ENCODE data around the gene PVR.

Gene PVR

DNA sequence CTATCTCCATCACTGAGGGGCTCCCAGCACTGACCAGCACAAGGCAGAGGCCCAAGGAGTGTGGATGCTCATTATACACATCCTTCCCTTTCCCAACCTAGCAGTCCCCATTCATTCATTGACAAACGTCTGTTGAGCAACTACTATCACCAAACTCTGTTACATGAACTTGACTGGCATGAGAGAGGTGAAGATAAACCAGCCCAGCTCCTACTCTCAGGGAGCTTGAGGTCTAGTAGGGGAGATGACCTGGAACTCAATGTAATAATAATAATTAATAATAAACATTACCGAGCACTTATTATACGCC, 46.4 kb downstream of the PVR start:
- TF ChIP-seq ELF4 (IDR thresholded peaks at IDR 0.05) (no peak), LEF1 (IDR thresholded peaks at IDR 0.05; ENCODE audit: borderline replicate concordance) (no peak), FOXA1 (IDR thresholded peaks at IDR 0.05) (no peak), CTBP1 (IDR thresholded peaks at IDR 0.05; ENCODE audit: borderline replicate concordance) (no peak), BHLHE40 (IDR thresholded peaks at IDR 0.05; ENCODE audit: borderline replicate concordance) (no peak), SUZ12 (IDR thresholded peaks at IDR 0.05) (no peak), L3MBTL2 (conservative IDR thresholded peaks at IDR 0.05) (no peak), HDGF (IDR thresholded peaks at IDR 0.05; ENCODE audit: borderline replicate concordance) (no peak), TARDBP (IDR thresholded peaks at IDR 0.05) (no peak), FOXM1 (IDR thresholded peaks at IDR 0.05; ENCODE audit: borderline replicate concordance) (no peak), FOXK2 (IDR thresholded peaks at IDR 0.05) (no peak), NFRKB (IDR thresholded peaks at IDR 0.05) (no peak), PKNOX1 (IDR thresholded peaks at IDR 0.05) (no peak), SP1 (IDR thresholded peaks at IDR 0.05) (no peak), ARNT (IDR thresholded peaks at IDR 0.05) (no peak), ZNF384 (IDR thresholded peaks at IDR 0.05) (no peak)
- CTCF ChIA-PET, result interaction anchor here (0.8 to 1.8 kb wide), 4 partner anchors 12 to 106 kb away, joined by 3 to 5 read pairs (median 4); no protein-coding TSS in a partner anchor
- POLR2A ChIA-PET, result no interaction called here
- no peak for DNase-seq (ENCODE audit: extremely low spot score)

GRCh38 chr19:44692379-44692721, 48.6 kb downstream of the PVR start:
- CTCF ChIA-PET, result no interaction called here

DNA sequence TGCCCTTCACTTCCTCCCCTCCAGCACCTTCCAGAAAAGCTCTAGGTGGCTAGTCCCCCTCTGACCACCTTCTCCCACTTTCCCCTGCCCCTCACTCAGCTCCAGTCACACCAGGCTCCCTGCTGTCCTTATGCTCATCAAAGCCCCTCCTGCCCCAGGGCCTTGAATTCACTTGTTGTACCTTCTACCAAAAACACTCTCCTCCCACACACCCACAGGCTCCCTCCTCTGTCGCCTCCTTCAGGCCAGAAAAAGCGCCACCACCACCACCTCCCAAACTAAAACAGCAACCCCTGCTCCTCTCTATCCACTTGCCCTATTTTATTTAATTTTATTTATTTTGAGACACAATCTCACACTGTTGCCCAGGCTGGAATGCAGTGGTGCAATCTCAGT, 50.5 kb downstream of the PVR start:
- DNase-seq (ENCODE audit: extremely low spot score), result peak; percentile 34
- ChIA-PET CTCF (interaction anchor here (0.6 to 1.5 kb wide), 4 partner anchors 9 to 395 kb away, joined by 3 to 5 read pairs (median 4); no protein-coding TSS in a partner anchor), POLR2A (no interaction called here)
- no peak for TF ChIP-seq SUZ12 (IDR thresholded peaks at IDR 0.05)
- TF ChIP-seq NFRKB (IDR thresholded peaks at IDR 0.05), result no peak
- no peak for TF ChIP-seq ELF4 (IDR thresholded peaks at IDR 0.05)
- no peak for TF ChIP-seq ZNF384 (IDR thresholded peaks at IDR 0.05)
- no peak for TF ChIP-seq FOXA1 (IDR thresholded peaks at IDR 0.05)
- no peak for TF ChIP-seq HDGF (IDR thresholded peaks at IDR 0.05; ENCODE audit: borderline replicate concordance)
- TF ChIP-seq FOXK2 (IDR thresholded peaks at IDR 0.05), result no peak
- TF ChIP-seq TARDBP (IDR thresholded peaks at IDR 0.05), result no peak
- no peak for TF ChIP-seq FOXM1 (IDR thresholded peaks at IDR 0.05; ENCODE audit: borderline replicate concordance)
- no peak for TF ChIP-seq L3MBTL2 (conservative IDR thresholded peaks at IDR 0.05)
- no peak for TF ChIP-seq CTBP1 (IDR thresholded peaks at IDR 0.05; ENCODE audit: borderline replicate concordance)
- no peak for TF ChIP-seq BHLHE40 (IDR thresholded peaks at IDR 0.05; ENCODE audit: borderline replicate concordance)
- no peak for TF ChIP-seq ARNT (IDR thresholded peaks at IDR 0.05)
- TF ChIP-seq LEF1 (IDR thresholded peaks at IDR 0.05; ENCODE audit: borderline replicate concordance), result no peak

More at GRCh38 chr19:44692379-44692721, 48.6 kb downstream of the PVR start:
- TF ChIP-seq NFRKB (IDR thresholded peaks at IDR 0.05) (no peak), FOXA1 (IDR thresholded peaks at IDR 0.05) (no peak), PKNOX1 (IDR thresholded peaks at IDR 0.05) (no peak), ARNT (IDR thresholded peaks at IDR 0.05) (no peak), SUZ12 (IDR thresholded peaks at IDR 0.05) (no peak), ELF4 (IDR thresholded peaks at IDR 0.05) (no peak), FOXM1 (IDR thresholded peaks at IDR 0.05; ENCODE audit: borderline replicate concordance) (no peak), HDGF (IDR thresholded peaks at IDR 0.05; ENCODE audit: borderline replicate concordance) (no peak), CTBP1 (IDR thresholded peaks at IDR 0.05; ENCODE audit: borderline replicate concordance) (no peak), ZNF384 (IDR thresholded peaks at IDR 0.05) (no peak), L3MBTL2 (conservative IDR thresholded peaks at IDR 0.05) (no peak), FOXK2 (IDR thresholded peaks at IDR 0.05) (no peak), TARDBP (IDR thresholded peaks at IDR 0.05) (no peak), BHLHE40 (IDR thresholded peaks at IDR 0.05; ENCODE audit: borderline replicate concordance) (no peak), LEF1 (IDR thresholded peaks at IDR 0.05; ENCODE audit: borderline replicate concordance) (no peak)
- no peak for DNase-seq (ENCODE audit: extremely low spot score)
- POLR2A ChIA-PET, result interaction anchor here (0.8 kb wide), 1 partner anchor 65 kb away, joined by 3 read pairs; no protein-coding TSS in a partner anchor

DNA sequence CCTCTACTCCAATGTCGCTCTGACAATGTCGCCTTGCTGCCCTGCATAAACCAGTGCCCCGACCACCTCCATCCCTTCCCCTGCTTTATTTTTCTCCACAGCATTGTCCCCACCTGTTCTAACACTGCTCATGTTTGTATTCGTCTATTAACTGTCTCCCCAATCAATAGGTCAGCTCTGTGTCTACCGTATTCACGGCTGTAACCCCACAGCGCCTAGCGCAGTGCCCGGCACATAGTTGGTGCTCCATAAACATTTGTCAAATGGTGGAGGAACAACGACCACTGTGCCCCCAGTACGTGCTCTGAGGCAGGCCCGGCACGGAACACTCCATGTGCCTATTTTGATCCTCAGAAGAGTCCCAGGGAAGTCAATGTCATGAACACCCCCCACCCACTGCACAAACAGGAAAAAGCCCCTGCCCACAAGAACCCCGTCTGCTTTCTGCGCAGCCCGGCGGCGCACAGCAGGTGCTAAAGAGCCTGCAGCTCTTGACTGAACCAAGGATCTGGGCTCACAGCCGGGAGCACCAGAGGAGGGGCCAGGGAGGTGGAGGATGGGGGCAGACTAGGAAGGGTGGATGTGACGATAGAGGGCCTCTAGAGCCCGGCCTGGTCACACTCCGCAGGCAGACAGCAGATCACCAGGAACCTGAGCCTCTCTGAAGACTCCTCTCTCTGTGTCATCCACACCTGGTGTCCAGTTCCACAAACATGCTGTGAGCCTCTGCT, 53.4 kb downstream of the PVR start:
- CTCF ChIA-PET, result no interaction called here
- DNase-seq (ENCODE audit: extremely low spot score), result no peak
- POLR2A ChIA-PET, result no interaction called here

GRCh38 chr19:44697670-44698034, 53.9 kb downstream of the PVR start:
- TF ChIP-seq PKNOX1 (IDR thresholded peaks at IDR 0.05) (no peak), SP1 (IDR thresholded peaks at IDR 0.05) (no peak), FOXK2 (IDR thresholded peaks at IDR 0.05) (no peak)
- DNase-seq (ENCODE audit: extremely low spot score), result no peak
- POLR2A ChIA-PET, result no interaction called here
- CTCF ChIA-PET, result no interaction called here

More for the DNA sequence above, 53.4 kb downstream of the PVR start:
- TF ChIP-seq L3MBTL2 (conservative IDR thresholded peaks at IDR 0.05), result no peak
- no peak for TF ChIP-seq HDGF (IDR thresholded peaks at IDR 0.05; ENCODE audit: borderline replicate concordance)
- TF ChIP-seq SP1 (IDR thresholded peaks at IDR 0.05), result no peak
- no peak for TF ChIP-seq ARNT (IDR thresholded peaks at IDR 0.05)
- TF ChIP-seq NFRKB (IDR thresholded peaks at IDR 0.05), result no peak
- no peak for TF ChIP-seq ELF4 (IDR thresholded peaks at IDR 0.05)
- no peak for TF ChIP-seq ZNF384 (IDR thresholded peaks at IDR 0.05)
- TF ChIP-seq PKNOX1 (IDR thresholded peaks at IDR 0.05), result no peak
- TF ChIP-seq FOXA1 (IDR thresholded peaks at IDR 0.05), result no peak
- TF ChIP-seq FOXK2 (IDR thresholded peaks at IDR 0.05), result no peak
- TF ChIP-seq CTBP1 (IDR thresholded peaks at IDR 0.05; ENCODE audit: borderline replicate concordance), result no peak
- TF ChIP-seq SUZ12 (IDR thresholded peaks at IDR 0.05), result no peak
- TF ChIP-seq LEF1 (IDR thresholded peaks at IDR 0.05; ENCODE audit: borderline replicate concordance), result no peak
